Keratinocyte (primary cell): ENCODE data around the gene TIMM8B. TPM values are rescaled to one million over a fixed set of nuclear protein-coding genes. Genes with fewer than 3 reads are reported as not detected.
"Not testable (repeated sequence)": the region's sequence is repeated elsewhere in the genome, so short reads cannot be mapped to it uniquely, and the experiment has no call there.

Source experiments
- DNase-seq: peaks from one replicate; pipeline ENCODE4 v3.0.0-alpha.2; 2011; ENCODE audit warnings: low read depth, missing footprints, low spot score
- FAIRE-seq: peaks from 2 replicates; lab custom pipeline; 2011; peaks lifted over from hg19 to GRCh38; lab: Jason Lieb, UNC
- H2AFZ ChIP-seq: 2 replicates; pipeline ENCODE4 v1.6.0; 2012; ENCODE audit warnings: low read length, control low read depth, inconsistent platforms; ENCODE audit not compliant: control insufficient read depth
- H3K27ac ChIP-seq: 2 replicates; pipeline ENCODE4 v1.5.1; 2011; ENCODE audit warnings: low read length; ENCODE audit not compliant: control insufficient read depth, insufficient read depth
- H3K27me3 ChIP-seq: 3 replicates; pipeline ENCODE4 v1.6.0; 2011; ENCODE audit warnings: low read length; ENCODE audit not compliant: control insufficient read depth, insufficient read depth; ENCODE audit errors: extremely low read depth
- H3K36me3 ChIP-seq, 2 experiments: 2 replicates in 1 of 2; 3 replicates in 1 of 2; pipeline ENCODE4 v1.5.1; 2011; ENCODE audit warnings: low read length in 2 of 2, mild to moderate bottlenecking in 1 of 2; ENCODE audit not compliant: control insufficient read depth in 2 of 2, insufficient read depth in 2 of 2; ENCODE audit errors: extremely low read depth in 1 of 2
- H3K4me1 ChIP-seq: 3 replicates; pipeline ENCODE4 v1.5.1; 2011; ENCODE audit warnings: low read length; ENCODE audit not compliant: control insufficient read depth, insufficient read depth; ENCODE audit errors: extremely low read depth
- H3K4me2 ChIP-seq: 3 replicates; pipeline ENCODE4 v1.6.0; 2011; ENCODE audit warnings: low read depth, low read length; ENCODE audit not compliant: control insufficient read depth, insufficient read depth; ENCODE audit errors: extremely low read depth
- H3K4me3 ChIP-seq, 3 experiments: fragments of 200-600 bp in 1 of 3; sonication (generic) in 1 of 3; 2 replicates in 2 of 3; 3 replicates in 1 of 3; pipeline ENCODE4 v1.5.1; 2011 to 2016; ENCODE audit warnings: low read length in 3 of 3, mild to moderate bottlenecking in 3 of 3, control low read depth in 2 of 3, inconsistent platforms in 1 of 3, low read depth in 1 of 3, mixed read lengths in 1 of 3, mixed run types in 1 of 3, moderate library complexity in 1 of 3; ENCODE audit not compliant: control insufficient read depth in 2 of 3, insufficient read depth in 2 of 3; ENCODE audit errors: extremely low read depth in 1 of 3
- H3K79me2 ChIP-seq: 2 replicates; pipeline ENCODE4 v1.6.0; 2012; ENCODE audit warnings: low read length; ENCODE audit not compliant: control insufficient read depth, insufficient read depth
- H3K9ac ChIP-seq: 3 replicates; pipeline ENCODE4 v1.6.0; 2011; ENCODE audit warnings: low read length; ENCODE audit not compliant: control insufficient read depth, insufficient read depth; ENCODE audit errors: extremely low read depth
- H3K9me1 ChIP-seq: 3 replicates; pipeline ENCODE4 v1.6.0; 2011; ENCODE audit warnings: low read length; ENCODE audit not compliant: control insufficient read depth, insufficient read depth; ENCODE audit errors: extremely low read depth
- H3K9me3 ChIP-seq: 2 replicates; pipeline ENCODE4 v1.5.1; 2012; ENCODE audit warnings: low read depth, low read length; ENCODE audit not compliant: control insufficient read depth
- H4K20me1 ChIP-seq: 3 replicates; pipeline ENCODE4 v1.6.0; 2011; ENCODE audit warnings: low read length; ENCODE audit not compliant: control insufficient read depth, insufficient read depth; ENCODE audit errors: extremely low read depth
- EZH2 ChIP-seq: IDR thresholded peaks from one replicate; pipeline ENCODE4 v1.6.1; 2012; ENCODE audit warnings: inconsistent platforms, mild to moderate bottlenecking, low read length, moderate library complexity
- dilution Hi-C: fragments of 300-500 bp; cut with MboI; formaldehyde crosslinking; loops from one replicate; pipeline ENCODE4 v1.7.0; 2020; ENCODE audit warnings: low sequenced_read_pairs; ENCODE audit not compliant: extremely low pct_ligation_motif_present
- polyA plus RNA-seq, 5 experiments: library from polyadenylated mRNA; depleted of rRNA in 3 of 5; stranded (reverse) in 3 of 5; stranded (forward) in 1 of 5; unstranded in 1 of 5; fragments of >200 nt; gene quantifications; 1 replicate in 1 of 5; 2 replicates in 3 of 5; 3 replicates in 1 of 5; pipeline versions ENCODE4 v1.2.1 to v1.2.3, GENCODE V29; 2011 to 2012; ENCODE audit warnings: missing spikeins in 2 of 5, low read depth in 1 of 5, low replicate concordance in 1 of 5
- TF ChIP-seq, protein P1 (sequence below), 3 experiments: IDR thresholded peaks in 1 of 3; conservative IDR thresholded peaks in 1 of 3; optimal IDR thresholded peaks in 1 of 3; 2 replicates in 2 of 3; 3 replicates in 1 of 3; pipeline versions ENCODE3 to v1.5.1; 2011; ENCODE audit warnings: low read length in 3 of 3, mild to moderate bottlenecking in 3 of 3, moderate library complexity in 2 of 3, control low read depth in 1 of 3, inconsistent platforms in 1 of 3; ENCODE audit not compliant: insufficient read depth in 2 of 3; ENCODE audit errors: extremely low read depth in 1 of 3

Gene TIMM8B
- polyA plus RNA-seq, 1 donor (not counting 4 experiments of a cell fraction or from before 2014, with no cell fraction given): 126 TPM

- Histone ChIP-seq H3K9me1 (no peaks in the 10 kb centered on the region), H3K79me2 (no peaks in the 10 kb centered on the region), H3K27ac (no peak overlapping the region), H4K20me1 (no peaks in the 10 kb centered on the region), H3K27me3 (no peaks in the 10 kb centered on the region), H3K36me3 (peaks cover 10 to 19% of the 10 kb centered on the region in 2 experiments), H3K4me1 (peaks cover 13% of the 10 kb centered on the region), H3K9me3 (no peaks in the 10 kb centered on the region), H3K4me2 (no peak overlapping the region), H3K9ac (no peak overlapping the region), H2AFZ (no peak overlapping the region), H3K4me3 (no peak overlapping the region)
- peak; percentile 5 for FAIRE-seq
- dilution Hi-C loops: no loop called here
- DNase-seq: no peak
- TF ChIP-seq EZH2: no peak
- TF ChIP-seq, protein P1, sequence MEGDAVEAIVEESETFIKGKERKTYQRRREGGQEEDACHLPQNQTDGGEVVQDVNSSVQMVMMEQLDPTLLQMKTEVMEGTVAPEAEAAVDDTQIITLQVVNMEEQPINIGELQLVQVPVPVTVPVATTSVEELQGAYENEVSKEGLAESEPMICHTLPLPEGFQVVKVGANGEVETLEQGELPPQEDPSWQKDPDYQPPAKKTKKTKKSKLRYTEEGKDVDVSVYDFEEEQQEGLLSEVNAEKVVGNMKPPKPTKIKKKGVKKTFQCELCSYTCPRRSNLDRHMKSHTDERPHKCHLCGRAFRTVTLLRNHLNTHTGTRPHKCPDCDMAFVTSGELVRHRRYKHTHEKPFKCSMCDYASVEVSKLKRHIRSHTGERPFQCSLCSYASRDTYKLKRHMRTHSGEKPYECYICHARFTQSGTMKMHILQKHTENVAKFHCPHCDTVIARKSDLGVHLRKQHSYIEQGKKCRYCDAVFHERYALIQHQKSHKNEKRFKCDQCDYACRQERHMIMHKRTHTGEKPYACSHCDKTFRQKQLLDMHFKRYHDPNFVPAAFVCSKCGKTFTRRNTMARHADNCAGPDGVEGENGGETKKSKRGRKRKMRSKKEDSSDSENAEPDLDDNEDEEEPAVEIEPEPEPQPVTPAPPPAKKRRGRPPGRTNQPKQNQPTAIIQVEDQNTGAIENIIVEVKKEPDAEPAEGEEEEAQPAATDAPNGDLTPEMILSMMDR (optimal IDR thresholded peaks at IDR 0.05 in 1 of 3, IDR thresholded peaks at IDR 0.05 in 1 of 3, conservative IDR thresholded peaks at IDR 0.05 in 1 of 3; ENCODE audit: extremely low read depth in 1 of 3, insufficient read depth in 2 of 3, low read length in 3 of 3): no peak
These were observed 35.8 kb downstream of the TIMM8B start for GRCh38 chr11:112050721-112051120.

DNA sequence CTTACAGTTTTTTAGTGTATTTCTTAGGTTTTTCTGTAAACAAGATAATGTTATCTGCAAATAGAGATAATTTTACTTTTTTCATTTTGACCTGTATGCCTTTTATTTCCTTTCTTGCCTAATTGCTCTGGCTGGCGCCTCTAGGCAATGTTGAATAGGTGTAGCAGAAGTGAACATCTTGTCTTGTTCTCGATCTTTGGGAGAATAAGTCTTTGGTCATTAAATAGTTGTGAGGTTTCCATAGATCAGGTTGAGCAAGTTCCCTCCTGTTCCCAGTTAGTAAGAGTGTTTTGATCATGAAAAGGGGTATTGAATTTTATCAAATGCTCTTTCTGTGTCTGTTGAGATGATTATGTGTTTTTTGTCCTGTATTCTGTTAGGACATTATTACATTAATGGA lies 36.8 kb downstream of the TIMM8B start:
- no peaks in the 10 kb centered on the region for H3K9me1 ChIP-seq
- dilution Hi-C loops: no loop called here
- H4K20me1 ChIP-seq: no peaks in the 10 kb centered on the region
- no peaks in the 10 kb centered on the region for H3K79me2 ChIP-seq
- no peaks in the 10 kb centered on the region for H3K9me3 ChIP-seq
- H3K4me3 ChIP-seq: no peak overlapping the region
- no peak overlapping the region for H3K4me2 ChIP-seq
- H2AFZ ChIP-seq: no peak overlapping the region
- H3K9ac ChIP-seq: no peak overlapping the region
- no peak for TF ChIP-seq EZH2
- TF ChIP-seq, protein P1 (optimal IDR thresholded peaks at IDR 0.05 in 1 of 3, IDR thresholded peaks at IDR 0.05 in 1 of 3, conservative IDR thresholded peaks at IDR 0.05 in 1 of 3; ENCODE audit: extremely low read depth in 1 of 3, insufficient read depth in 2 of 3, low read length in 3 of 3): no peak
- no peaks in the 10 kb centered on the region for H3K27me3 ChIP-seq
- FAIRE-seq (peak; percentile 63), DNase-seq (no peak)
- peaks cover 13 to 19% of the 10 kb centered on the region in 2 experiments for H3K36me3 ChIP-seq
- peaks cover 13% of the 10 kb centered on the region for H3K4me1 ChIP-seq
- H3K27ac ChIP-seq: no peak overlapping the region

GRCh38 chr11:112048256-112048655 lies 38.3 kb downstream of the TIMM8B start:
- H3K4me2 ChIP-seq, H3K9me1 ChIP-seq, DNase-seq, H3K27ac ChIP-seq, H3K79me2 ChIP-seq, dilution Hi-C loops, FAIRE-seq, H3K27me3 ChIP-seq, H3K9me3 ChIP-seq, H3K4me3 ChIP-seq, H4K20me1 ChIP-seq, H2AFZ ChIP-seq, H3K9ac ChIP-seq: not testable (repeated sequence)
- H3K4me1 ChIP-seq: peaks cover 13% of the 10 kb centered on the region
- peaks cover 13 to 14% of the 10 kb centered on the region in 2 experiments for H3K36me3 ChIP-seq

DNA sequence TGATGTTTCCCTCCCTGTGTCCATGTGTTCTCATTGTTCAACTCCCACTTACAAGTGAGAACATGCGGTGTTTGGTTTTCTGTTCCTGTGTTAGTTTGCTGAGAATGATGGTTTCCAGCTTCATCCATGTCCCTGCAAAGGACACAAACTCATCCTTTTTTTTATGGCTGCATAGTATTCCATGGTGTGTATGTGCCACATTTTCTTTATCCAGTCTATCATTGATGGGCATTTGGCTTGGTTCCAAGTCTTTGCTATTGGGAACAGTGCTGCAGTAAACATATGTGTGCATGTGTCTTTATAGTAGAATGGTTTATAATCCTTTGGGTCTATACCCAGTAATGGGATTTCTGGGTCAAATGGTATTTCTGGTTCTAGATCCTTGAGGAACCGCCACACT lies 39.9 kb downstream of the TIMM8B start:
- FAIRE-seq, H3K27ac ChIP-seq, H3K9me3 ChIP-seq, H3K9me1 ChIP-seq, H3K27me3 ChIP-seq, DNase-seq, H3K9ac ChIP-seq, H3K36me3 ChIP-seq, H3K4me3 ChIP-seq, dilution Hi-C loops, H3K4me2 ChIP-seq, H3K79me2 ChIP-seq, H2AFZ ChIP-seq, H4K20me1 ChIP-seq: not testable (repeated sequence)
- H3K4me1 ChIP-seq: peaks cover 25% of the 10 kb centered on the region
